HepG2 (cell line): ENCODE data around the gene CTIF. TPM values are rescaled to one million over a fixed set of nuclear protein-coding genes. Genes with fewer than 3 reads are reported as not detected.

Source experiments
- ATAC-seq: fragments of 200-7000 bp; cut with Tn5 transposase; 3 replicates; pipeline ENCODE4 v1.9.1; 2020; ENCODE audit warnings: mild to moderate bottlenecking, moderate library complexity
- BruUV-seq: library from RNA; stranded (reverse); fragments of 400-500 nt; replicated peaks from 2 replicates; lab custom pipeline; 2021; lab: Mats Ljungman, UMichigan
- CTCF ChIA-PET: fragments of 300-600 bp; formaldehyde crosslinking; extraction: SDS; loops from one replicate; lab custom pipeline; 2021; ENCODE audit warnings: low total read pairs, inconsistent platforms, low intra/inter-chr PET ratio; lab: Yijun Ruan, JAX
- POLR2A ChIA-PET: fragments of 350-600 bp; sonication (Branson Sonifier 250); formaldehyde crosslinking; loops from one replicate; lab custom pipeline; 2020; ENCODE audit warnings: antibody characterized with exemption, inconsistent platforms; lab: Yijun Ruan, JAX
- DNase-seq: peaks from one replicate; pipeline ENCODE4 v3.0.0-alpha.2; 2015; ENCODE audit warnings: low spot score
- FAIRE-seq: peaks from 3 replicates; lab custom pipeline; 2011; peaks lifted over from hg19 to GRCh38; lab: Jason Lieb, UNC
- H2AFZ ChIP-seq: one replicate; pipeline ENCODE4 v1.6.1; 2011; ENCODE audit warnings: low read length, inconsistent platforms
- H3K27ac ChIP-seq: fragments of 300-600 bp; 3 replicates; pipeline ENCODE4 v1.8.0; 2011; ENCODE audit warnings: mixed run types, mild to moderate bottlenecking, mixed read lengths, low read length, inconsistent platforms; ENCODE audit not compliant: insufficient read depth; ENCODE audit errors: extremely low read length
- H3K27me3 ChIP-seq, 2 experiments: fragments of 200-600 bp in 1 of 2; 2 replicates in 1 of 2; 3 replicates in 1 of 2; pipeline versions ENCODE4 v1.6.0 to v1.8.0; 2011; ENCODE audit warnings: low read length in 2 of 2, mild to moderate bottlenecking in 2 of 2, moderate library complexity in 2 of 2, inconsistent platforms in 1 of 2; ENCODE audit not compliant: insufficient read depth in 2 of 2, control insufficient read depth in 1 of 2
- H3K36me3 ChIP-seq, 2 experiments: fragments of 200-600 bp in 1 of 2; replicated peaks in 1 of 2; 2 replicates in 1 of 2; 3 replicates in 1 of 2; pipeline versions ENCODE4 v1.5.1 to v1.8.0; 2011; ENCODE audit warnings: low read length in 2 of 2, inconsistent platforms in 1 of 2; ENCODE audit not compliant: insufficient read depth in 2 of 2, control insufficient read depth in 1 of 2
- H3K4me1 ChIP-seq: 2 replicates; pipeline ENCODE4 v1.5.1; 2012; ENCODE audit warnings: low read length, inconsistent platforms; ENCODE audit not compliant: insufficient read depth
- H3K4me2 ChIP-seq: 2 replicates; pipeline ENCODE4 v1.6.0; 2011; ENCODE audit warnings: low read depth, low read length, inconsistent platforms
- H3K4me3 ChIP-seq, 3 experiments: fragments of 200-600 bp in 1 of 3; sonication (generic), shearing (Covaris generic) in 1 of 3; replicated peaks in 1 of 3; 2 replicates each; pipeline ENCODE4 v1.5.1; 2011 to 2016; ENCODE audit warnings: low read length in 3 of 3, inconsistent platforms in 2 of 3, low read depth in 2 of 3, mild to moderate bottlenecking in 2 of 3, control low read depth in 1 of 3, mixed read lengths in 1 of 3; ENCODE audit not compliant: insufficient read depth in 1 of 3
- H3K79me2 ChIP-seq: one replicate; pipeline ENCODE4 v1.6.1; 2011; ENCODE audit warnings: low read length, inconsistent platforms; ENCODE audit not compliant: insufficient read depth
- H3K9ac ChIP-seq: 2 replicates; pipeline ENCODE4 v1.6.0; 2011; ENCODE audit warnings: mild to moderate bottlenecking, low read depth, low read length, inconsistent platforms; ENCODE audit not compliant: insufficient read depth
- H3K9me3 ChIP-seq: 2 replicates; pipeline ENCODE4 v1.5.1; 2012; ENCODE audit warnings: mild to moderate bottlenecking, low read length
- H4K20me1 ChIP-seq: 2 replicates; pipeline ENCODE4 v1.6.0; 2011; ENCODE audit warnings: inconsistent platforms, mild to moderate bottlenecking, low read length, moderate library complexity; ENCODE audit not compliant: insufficient read depth
- MAF1 ChIP-seq: sonication (generic); formaldehyde crosslinking; IDR thresholded peaks from 2 replicates; pipeline ENCODE4 v1.5.0; 2020; ENCODE audit warnings: missing genetic modification reagents, borderline replicate concordance
- MATR3 ChIP-seq: sonication (generic); formaldehyde crosslinking; IDR thresholded peaks from 2 replicates; pipeline ENCODE4 v1.4.0; 2020; ENCODE audit warnings: missing genetic modification reagents
- RAD21 ChIP-seq: fragments of 450-650 bp; formaldehyde crosslinking; IDR thresholded peaks from 2 replicates; pipeline ENCODE4 v1.5.0; 2020; ENCODE audit warnings: mild to moderate bottlenecking
- RBFOX2 ChIP-seq: fragments of 200-400 bp; formaldehyde crosslinking; IDR thresholded peaks from 2 replicates; pipeline ENCODE4 v1.6.1; 2017; ENCODE audit warnings: low read depth, mild to moderate bottlenecking, low read length
- SP4 ChIP-seq: sonication (generic); formaldehyde crosslinking; IDR thresholded peaks from 2 replicates; pipeline ENCODE4 v1.8.1; 2023; ENCODE audit warnings: mild to moderate bottlenecking, missing genetic modification reagents
- YY1 ChIP-seq: IDR thresholded peaks from 2 replicates; pipeline ENCODE4 v1.6.1; 2011; ENCODE audit warnings: low read length, low read depth, moderate library complexity, mild to moderate bottlenecking; ENCODE audit not compliant: insufficient read depth, insufficient replicate concordance
- ZNF510 ChIP-seq: sonication (generic); formaldehyde crosslinking; IDR thresholded peaks from 2 replicates; pipeline ENCODE4 v1.4.0; 2020; ENCODE audit warnings: low read depth, mild to moderate bottlenecking, missing genetic modification reagents
- ZNF678 ChIP-seq: sonication (generic); formaldehyde crosslinking; IDR thresholded peaks from 2 replicates; pipeline ENCODE4 v1.4.0; 2020; ENCODE audit warnings: mild to moderate bottlenecking, missing genetic modification reagents
- ZNF839 ChIP-seq: sonication (generic); formaldehyde crosslinking; IDR thresholded peaks from 2 replicates; pipeline ENCODE4 v1.4.0; 2020; ENCODE audit warnings: missing genetic modification reagents, mild to moderate bottlenecking, borderline replicate concordance
- WGBS: methylation state at CpG from one replicate; pipeline ENCODE4 v1.1.6; 2017; ENCODE audit warnings: low lambda C conversion rate; 5-methylcytosine and 5-hydroxymethylcytosine counted together
- in situ Hi-C: cut with HindIII; loops from 2 replicates; pipeline ENCODE4 v1.10.0; 2017; ENCODE audit warnings: low pct_unique_long_range_greater_than_20kb; ENCODE audit not compliant: extremely low pct_ligation_motif_present
- intact Hi-C: fragments of 100-400 bp; cut with micrococcal nuclease; formaldehyde crosslinking; loops from one replicate; pipeline ENCODE4 v1.10.0; 2022; ENCODE audit not compliant: unreplicated experiment
- polyA plus RNA-seq, 8 experiments: library from polyadenylated mRNA; depleted of rRNA in 3 of 8; stranded (reverse) in 7 of 8; unstranded in 1 of 8; fragments of >200 nt; fragmentation: Illumina TruSeq in 4 of 8; extraction: Trizol in 4 of 8; gene quantifications; 2 replicates each; pipeline versions ENCODE4 v1.2.1 to v1.2.3, GENCODE V29; 2011 to 2016; ENCODE audit warnings: low read depth in 4 of 8, missing spikeins in 1 of 8, mixed read lengths in 1 of 8; ENCODE audit not compliant: insufficient read depth in 1 of 8
- total RNA-seq, 5 experiments: library from RNA; depleted of rRNA; stranded (reverse); fragments of >200 nt; fragmentation: Illumina TruSeq; extraction: Trizol; gene quantifications; 2 replicates each; pipeline ENCODE4 v1.2.3, GENCODE V29; 2016; ENCODE audit warnings: low read depth in 1 of 5
- TF ChIP-seq, protein P1 (sequence below): sonication (generic); formaldehyde crosslinking; conservative IDR thresholded peaks from 2 replicates; pipeline ENCODE4 v1.8.0; 2022; ENCODE audit warnings: low read depth, missing genetic modification reagents

CTIF gene
- total and polyA plus RNA-seq, 2 of the 13 experiments (the other 11 are each of a cell fraction or from before 2014, with no cell fraction given): 18.2 to 28.0 TPM

- POLR2A ChIA-PET: no interaction called here
- no peak overlapping the region for H3K4me2 ChIP-seq
- H4K20me1 ChIP-seq: no peaks in the 10 kb centered on the region
- CTCF ChIA-PET: no interaction called here
- no peak overlapping the region for H3K4me3 ChIP-seq
- DNase-seq (no peak), ATAC-seq (no peak), FAIRE-seq (no peak)
- no peaks in the 10 kb centered on the region for H3K79me2 ChIP-seq
- intact Hi-C loops: no loop called here
- H3K9me3 ChIP-seq: no peaks in the 10 kb centered on the region
- no peaks in the 10 kb centered on the region for H3K27me3 ChIP-seq
- BruUV-seq: no TSS peak
- WGBS: 91% methylated on average over 5 of the region's 6 CpGs
- no peak overlapping the region for H2AFZ ChIP-seq
- no peaks in the 10 kb centered on the region for H3K4me1 ChIP-seq
- in situ Hi-C loops: no loop called here
- no peak for TF ChIP-seq MAF1 (CRISPR knock-in tag)
- H3K36me3 ChIP-seq: peaks cover 10 to 77% of the 10 kb centered on the region in 2 experiments; a peak in 4 of 5 replicates
- no peak overlapping the region for H3K27ac ChIP-seq
- H3K9ac ChIP-seq: no peak overlapping the region
Measured at GRCh38 chr18:48765053-48765452, 226.2 kb downstream of the CTIF start.

DNA sequence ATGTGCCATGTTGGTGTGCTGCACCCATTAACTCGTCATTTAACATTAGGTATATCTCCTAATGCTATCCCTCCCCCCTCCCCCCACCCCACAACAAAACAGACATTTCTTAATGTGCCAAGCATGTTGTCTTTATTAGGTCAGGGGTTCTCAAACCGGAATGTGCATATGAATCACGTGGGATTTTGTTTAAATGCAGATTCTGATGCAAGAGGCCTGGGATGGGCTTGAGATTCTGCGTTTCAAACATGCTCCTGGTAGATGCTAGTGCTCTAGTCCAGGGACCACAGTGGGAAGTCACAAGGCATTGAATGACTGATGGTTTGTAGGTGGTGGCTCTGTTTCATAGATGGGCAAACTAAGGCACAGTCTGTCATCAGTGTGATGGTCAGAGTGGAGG, 227.2 kb downstream of the CTIF start:
- intact Hi-C loops (no loop called here), in situ Hi-C loops (no loop called here)
- DNase-seq (no peak), ATAC-seq (no peak), FAIRE-seq (no peak)
- no peak overlapping the region for H3K4me2 ChIP-seq
- CTCF ChIA-PET: no interaction called here
- no peak overlapping the region for H3K9ac ChIP-seq
- POLR2A ChIA-PET: no interaction called here
- H3K4me3 ChIP-seq: no peak overlapping the region
- peaks cover 11 to 78% of the 10 kb centered on the region in 2 experiments; a peak in 4 of 5 replicates for H3K36me3 ChIP-seq
- no peaks in the 10 kb centered on the region for H3K9me3 ChIP-seq
- TF ChIP-seq YY1 (no peak), ZNF510 (no peak), RBFOX2 (no peak), ZNF839 (CRISPR knock-in tag) (no peak), RAD21 (CRISPR knock-in tag) (no peak), SP4 (CRISPR knock-in tag) (no peak), MATR3 (no peak), ZNF678 (CRISPR knock-in tag) (no peak)
- TF ChIP-seq, protein P1, sequence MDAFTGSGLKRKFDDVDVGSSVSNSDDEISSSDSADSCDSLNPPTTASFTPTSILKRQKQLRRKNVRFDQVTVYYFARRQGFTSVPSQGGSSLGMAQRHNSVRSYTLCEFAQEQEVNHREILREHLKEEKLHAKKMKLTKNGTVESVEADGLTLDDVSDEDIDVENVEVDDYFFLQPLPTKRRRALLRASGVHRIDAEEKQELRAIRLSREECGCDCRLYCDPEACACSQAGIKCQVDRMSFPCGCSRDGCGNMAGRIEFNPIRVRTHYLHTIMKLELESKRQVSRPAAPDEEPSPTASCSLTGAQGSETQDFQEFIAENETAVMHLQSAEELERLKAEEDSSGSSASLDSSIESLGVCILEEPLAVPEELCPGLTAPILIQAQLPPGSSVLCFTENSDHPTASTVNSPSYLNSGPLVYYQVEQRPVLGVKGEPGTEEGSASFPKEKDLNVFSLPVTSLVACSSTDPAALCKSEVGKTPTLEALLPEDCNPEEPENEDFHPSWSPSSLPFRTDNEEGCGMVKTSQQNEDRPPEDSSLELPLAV (CRISPR knock-in tag): no peak
- H3K27ac ChIP-seq: no peak overlapping the region
- no TSS peak for BruUV-seq
- no peak overlapping the region for H2AFZ ChIP-seq
- no peaks in the 10 kb centered on the region for H4K20me1 ChIP-seq
- no peaks in the 10 kb centered on the region for H3K79me2 ChIP-seq
- no peaks in the 10 kb centered on the region for H3K4me1 ChIP-seq
- no peaks in the 10 kb centered on the region for H3K27me3 ChIP-seq
- WGBS: 91% methylated on average over 4 of the region's 4 CpGs
